ENCODE measurements around the gene RNF169.

DNA sequence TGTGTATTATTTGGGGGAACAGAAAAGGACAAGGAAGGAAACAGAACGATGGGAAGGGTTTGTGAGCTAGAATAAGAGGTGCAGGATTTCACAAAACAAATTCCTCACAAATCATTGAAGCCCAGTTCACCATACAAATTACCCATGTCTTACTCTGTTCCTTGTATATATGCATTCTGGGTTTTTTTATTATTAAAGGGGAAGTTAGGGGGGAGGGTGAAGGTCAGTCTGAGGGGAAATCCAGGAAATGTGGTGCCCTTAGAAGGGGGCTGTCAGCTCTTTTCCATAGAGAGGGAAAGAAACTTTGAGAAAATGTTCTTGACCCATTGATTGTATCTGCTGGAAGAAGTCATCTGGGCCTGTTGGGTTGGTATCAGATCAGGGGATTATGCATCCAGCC, 90.8 kb downstream of the RNF169 start:
- TF ChIP-seq, protein P1, sequence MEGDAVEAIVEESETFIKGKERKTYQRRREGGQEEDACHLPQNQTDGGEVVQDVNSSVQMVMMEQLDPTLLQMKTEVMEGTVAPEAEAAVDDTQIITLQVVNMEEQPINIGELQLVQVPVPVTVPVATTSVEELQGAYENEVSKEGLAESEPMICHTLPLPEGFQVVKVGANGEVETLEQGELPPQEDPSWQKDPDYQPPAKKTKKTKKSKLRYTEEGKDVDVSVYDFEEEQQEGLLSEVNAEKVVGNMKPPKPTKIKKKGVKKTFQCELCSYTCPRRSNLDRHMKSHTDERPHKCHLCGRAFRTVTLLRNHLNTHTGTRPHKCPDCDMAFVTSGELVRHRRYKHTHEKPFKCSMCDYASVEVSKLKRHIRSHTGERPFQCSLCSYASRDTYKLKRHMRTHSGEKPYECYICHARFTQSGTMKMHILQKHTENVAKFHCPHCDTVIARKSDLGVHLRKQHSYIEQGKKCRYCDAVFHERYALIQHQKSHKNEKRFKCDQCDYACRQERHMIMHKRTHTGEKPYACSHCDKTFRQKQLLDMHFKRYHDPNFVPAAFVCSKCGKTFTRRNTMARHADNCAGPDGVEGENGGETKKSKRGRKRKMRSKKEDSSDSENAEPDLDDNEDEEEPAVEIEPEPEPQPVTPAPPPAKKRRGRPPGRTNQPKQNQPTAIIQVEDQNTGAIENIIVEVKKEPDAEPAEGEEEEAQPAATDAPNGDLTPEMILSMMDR (IDR thresholded peaks at IDR 0.05; ENCODE audit: insufficient read depth, low read length, poor library complexity, severe bottlenecking): no peak
- TF ChIP-seq EZH2phosphoT487 (conservative IDR thresholded peaks at IDR 0.05; ENCODE audit: low read length): no peak

Data from SU-DHL-6 (cell line).